ENCODE measurements around the gene FBXO9.

- TF ChIP-seq CTCF (IDR thresholded peaks at IDR 0.05; ENCODE audit: low read depth, low read length, poor library complexity, severe bottlenecking) (no peak), EZH2phosphoT487 (IDR thresholded peaks at IDR 0.05; ENCODE audit: borderline replicate concordance, low read length) (no peak)
Observed at GRCh38 chr6:53115113-53115512, 49.9 kb downstream of the FBXO9 start.
